DND-41 (cell line): ENCODE measurements around the gene NUMBL.

Experiments
- ATAC-seq: fragments of 200-7000 bp; cut with Tn5 transposase; 3 replicates; pipeline ENCODE4 v1.9.1; 2021; ENCODE audit warnings: low read depth; ENCODE audit not compliant: insufficient read depth
- DNase-seq: peaks from one replicate; pipeline ENCODE4 v3.0.0-alpha.2; 2020
- H2AFZ ChIP-seq: 2 replicates; pipeline ENCODE4 v1.6.0; 2012; ENCODE audit warnings: low read depth, low read length
- H3K27ac ChIP-seq: 2 replicates; pipeline ENCODE4 v1.5.1; 2012; ENCODE audit warnings: low read length, inconsistent platforms
- H3K27me3 ChIP-seq: fragments of 200-600 bp; sonication (generic); 2 replicates; pipeline ENCODE4 v1.6.0; 2012; ENCODE audit warnings: low read length, mild to moderate bottlenecking, inconsistent platforms; ENCODE audit not compliant: insufficient read depth, poor library complexity
- H3K36me3 ChIP-seq: 2 replicates; pipeline ENCODE4 v1.5.1; 2012; ENCODE audit warnings: low read length, inconsistent platforms; ENCODE audit not compliant: insufficient read depth
- H3K4me1 ChIP-seq: 2 replicates; pipeline ENCODE4 v1.5.1; 2012; ENCODE audit warnings: mild to moderate bottlenecking, low read length; ENCODE audit not compliant: insufficient read depth
- H3K4me2 ChIP-seq: 2 replicates; pipeline ENCODE4 v1.6.0; 2012; ENCODE audit warnings: mild to moderate bottlenecking, moderate library complexity, low read length, inconsistent platforms; ENCODE audit not compliant: insufficient read depth
- H3K4me3 ChIP-seq, 2 experiments: fragments of 200-600 bp in 1 of 2; shearing (Covaris generic) in 1 of 2; 2 replicates each; pipeline ENCODE4 v1.5.1; 2012 to 2016; ENCODE audit warnings: inconsistent platforms in 2 of 2, low read length in 2 of 2, mild to moderate bottlenecking in 2 of 2, low read depth in 1 of 2, moderate library complexity in 1 of 2
- H3K79me2 ChIP-seq: 2 replicates; pipeline ENCODE4 v1.6.0; 2012; ENCODE audit warnings: low read length, inconsistent platforms; ENCODE audit not compliant: insufficient read depth
- H3K9ac ChIP-seq: 2 replicates; pipeline ENCODE4 v1.6.0; 2012; ENCODE audit warnings: low read depth, mild to moderate bottlenecking, inconsistent platforms, low read length, moderate library complexity
- H3K9me3 ChIP-seq: 2 replicates; pipeline ENCODE4 v1.5.1; 2012; ENCODE audit warnings: low read length, moderate library complexity, mild to moderate bottlenecking, inconsistent platforms; ENCODE audit not compliant: insufficient read depth, severe bottlenecking
- H4K20me1 ChIP-seq: 2 replicates; pipeline ENCODE4 v1.6.0; 2012; ENCODE audit warnings: low read length; ENCODE audit not compliant: insufficient read depth
- EZH2 ChIP-seq: IDR thresholded peaks from 3 replicates; pipeline ENCODE4 v1.6.1; 2012; ENCODE audit warnings: borderline replicate concordance, low read depth, mild to moderate bottlenecking, moderate library complexity, low read length, inconsistent platforms; ENCODE audit not compliant: severe bottlenecking
- TF ChIP-seq, protein P1 (sequence below): IDR thresholded peaks from 2 replicates; pipeline ENCODE4 v1.5.1; 2012; ENCODE audit warnings: borderline replicate concordance, low read length, moderate library complexity, mild to moderate bottlenecking; ENCODE audit not compliant: poor library complexity, severe bottlenecking; ENCODE audit errors: extremely low read depth

Gene NUMBL

DNA sequence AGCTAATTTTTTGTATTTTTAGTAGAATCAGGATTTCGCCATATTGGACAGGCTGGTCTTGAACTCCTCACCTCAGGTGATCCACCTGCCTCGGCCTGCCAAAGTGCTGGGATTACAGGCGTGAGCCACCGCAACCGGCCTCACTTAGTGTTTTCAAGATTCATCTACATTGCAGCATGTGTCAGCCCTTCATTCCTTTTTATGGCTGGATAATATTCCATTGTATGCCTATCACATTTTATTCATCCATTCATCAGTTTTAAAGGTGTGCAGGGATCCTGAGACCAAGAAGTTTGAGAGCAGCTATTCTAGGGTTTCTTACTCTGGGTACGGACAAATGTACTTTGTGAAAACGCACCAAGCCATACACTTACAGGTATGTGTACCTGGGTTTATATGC, 17.2 kb upstream of the NUMBL start:
- TF ChIP-seq EZH2 = no peak
- TF ChIP-seq, protein P1, sequence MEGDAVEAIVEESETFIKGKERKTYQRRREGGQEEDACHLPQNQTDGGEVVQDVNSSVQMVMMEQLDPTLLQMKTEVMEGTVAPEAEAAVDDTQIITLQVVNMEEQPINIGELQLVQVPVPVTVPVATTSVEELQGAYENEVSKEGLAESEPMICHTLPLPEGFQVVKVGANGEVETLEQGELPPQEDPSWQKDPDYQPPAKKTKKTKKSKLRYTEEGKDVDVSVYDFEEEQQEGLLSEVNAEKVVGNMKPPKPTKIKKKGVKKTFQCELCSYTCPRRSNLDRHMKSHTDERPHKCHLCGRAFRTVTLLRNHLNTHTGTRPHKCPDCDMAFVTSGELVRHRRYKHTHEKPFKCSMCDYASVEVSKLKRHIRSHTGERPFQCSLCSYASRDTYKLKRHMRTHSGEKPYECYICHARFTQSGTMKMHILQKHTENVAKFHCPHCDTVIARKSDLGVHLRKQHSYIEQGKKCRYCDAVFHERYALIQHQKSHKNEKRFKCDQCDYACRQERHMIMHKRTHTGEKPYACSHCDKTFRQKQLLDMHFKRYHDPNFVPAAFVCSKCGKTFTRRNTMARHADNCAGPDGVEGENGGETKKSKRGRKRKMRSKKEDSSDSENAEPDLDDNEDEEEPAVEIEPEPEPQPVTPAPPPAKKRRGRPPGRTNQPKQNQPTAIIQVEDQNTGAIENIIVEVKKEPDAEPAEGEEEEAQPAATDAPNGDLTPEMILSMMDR = no peak
- Histone ChIP-seq H3K4me3 (no peak overlapping the region), H2AFZ (no peak overlapping the region), H4K20me1 (no peaks in the 10 kb centered on the region), H3K4me2 (no peak overlapping the region), H3K27me3 (no peaks in the 10 kb centered on the region), H3K9me3 (no peaks in the 10 kb centered on the region), H3K4me1 (no peaks in the 10 kb centered on the region), H3K9ac (no peak overlapping the region), H3K27ac (no peak overlapping the region), H3K79me2 (no peaks in the 10 kb centered on the region), H3K36me3 (peaks cover 31% of the 10 kb centered on the region)
- ATAC-seq (no peak), DNase-seq (no peak)

DNA sequence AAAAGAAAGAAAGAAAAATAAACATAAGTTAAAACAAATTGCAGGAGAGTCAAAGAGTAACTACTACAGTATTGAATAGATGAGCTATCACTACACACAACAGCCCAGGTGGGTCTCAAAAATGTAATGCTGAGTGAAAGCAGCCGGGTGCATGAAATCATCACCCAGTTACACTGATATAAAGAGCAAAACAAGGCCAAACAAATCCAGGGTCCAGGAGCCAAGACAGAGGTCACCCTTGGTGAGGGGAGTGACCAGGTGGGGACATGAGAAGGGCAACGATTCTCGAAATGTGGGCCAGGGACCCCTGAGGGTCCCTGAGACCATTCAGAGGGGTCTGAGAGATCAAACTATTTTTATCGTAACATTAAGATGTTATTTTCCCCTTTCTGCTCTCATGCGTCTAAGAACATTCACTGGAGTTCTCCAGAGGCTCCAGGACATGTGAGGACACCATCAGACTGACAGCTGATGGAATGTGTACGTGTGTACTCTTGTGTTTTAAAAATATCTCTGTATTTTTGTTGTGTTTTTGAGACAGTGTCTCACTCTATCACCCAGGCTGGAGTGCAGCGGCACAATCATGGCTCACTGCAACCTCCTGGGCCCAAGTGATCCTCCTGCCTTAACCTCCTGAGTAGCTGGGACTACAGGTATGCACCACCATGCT, 15.6 kb upstream of the NUMBL start:
- no peak overlapping the region for H3K27ac ChIP-seq

DNA sequence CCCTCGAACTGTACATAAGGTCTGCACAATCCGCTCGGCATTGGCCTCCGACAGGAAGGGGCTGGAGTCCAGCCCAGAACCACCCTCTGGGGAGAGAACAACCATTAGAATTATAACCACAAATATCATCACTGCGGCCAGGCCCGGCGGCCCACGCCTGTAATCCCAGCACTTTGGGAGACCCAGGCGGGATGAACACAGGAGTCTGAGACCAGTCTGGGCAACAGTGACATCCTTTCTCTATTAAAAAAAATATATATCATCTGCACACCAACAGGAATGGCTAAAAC, 14.9 kb upstream of the NUMBL start:
- H4K20me1 ChIP-seq = no peaks in the 10 kb centered on the region
- H3K9ac ChIP-seq = no peak overlapping the region
- no peaks in the 10 kb centered on the region for H3K4me1 ChIP-seq
- no peak overlapping the region for H3K4me3 ChIP-seq
- DNase-seq = no peak
- no peaks in the 10 kb centered on the region for H3K27me3 ChIP-seq
- H3K36me3 ChIP-seq = peaks cover 43% of the 10 kb centered on the region
- H3K79me2 ChIP-seq = no peaks in the 10 kb centered on the region
- no peak overlapping the region for H3K27ac ChIP-seq
- TF ChIP-seq, protein P1 = no peak
- no peak for TF ChIP-seq EZH2
- ATAC-seq = no peak
- no peaks in the 10 kb centered on the region for H3K9me3 ChIP-seq
- no peak overlapping the region for H2AFZ ChIP-seq
- H3K4me2 ChIP-seq = no peak overlapping the region

More for the DNA sequence above, 15.6 kb upstream of the NUMBL start:
- no peaks in the 10 kb centered on the region for H3K4me1 ChIP-seq
- TF ChIP-seq EZH2 = no peak
- TF ChIP-seq, protein P1 = no peak
- no peak overlapping the region for H3K4me2 ChIP-seq
- DNase-seq (no peak), ATAC-seq (no peak)
- no peak overlapping the region for H2AFZ ChIP-seq
- no peaks in the 10 kb centered on the region for H3K79me2 ChIP-seq
- no peaks in the 10 kb centered on the region for H3K9me3 ChIP-seq
- H3K27me3 ChIP-seq = no peaks in the 10 kb centered on the region
- H3K9ac ChIP-seq = no peak overlapping the region
- no peaks in the 10 kb centered on the region for H4K20me1 ChIP-seq
- H3K36me3 ChIP-seq = peaks cover 43% of the 10 kb centered on the region
- no peak overlapping the region for H3K4me3 ChIP-seq
